Nephron progenitor cell (in vitro differentiated cells): ENCODE results near the gene DPY30.
"Not testable (repeated sequence)": the region's sequence is repeated elsewhere in the genome, so short reads cannot be mapped to it uniquely, and the experiment has no call there.

ENCODE experiments used
- DNase-seq: peaks from one replicate; pipeline ENCODE4 v3.0.0; 2021
- H3K27ac Mint-ChIP-seq: 2 replicates; pipeline ENCODE4 v1.8.0; 2021; ENCODE audit warnings: mild to moderate bottlenecking, moderate library complexity, mixed read lengths
- H3K27me3 Mint-ChIP-seq: 2 replicates; pipeline ENCODE4 v1.8.0; 2021; ENCODE audit warnings: mild to moderate bottlenecking, low read depth, mixed read lengths; ENCODE audit not compliant: poor library complexity
- H3K36me3 Mint-ChIP-seq: 2 replicates; pipeline ENCODE4 v1.8.0; 2021; ENCODE audit warnings: low read depth, mixed read lengths
- H3K4me1 Mint-ChIP-seq: 2 replicates; pipeline ENCODE4 v1.8.0; 2021; ENCODE audit warnings: mixed read lengths
- H3K4me3 Mint-ChIP-seq: 2 replicates; pipeline ENCODE4 v1.8.0; 2021; ENCODE audit warnings: mild to moderate bottlenecking, moderate library complexity, mixed read lengths
- H3K9me3 Mint-ChIP-seq: 2 replicates; pipeline ENCODE4 v1.8.0; 2021; ENCODE audit warnings: mild to moderate bottlenecking, moderate library complexity, mixed read lengths
- CTCF ChIP-seq: fragments of 200-600 bp; sonication (generic); IDR thresholded peaks from 2 replicates; pipeline ENCODE4 v1.5.0; 2021; ENCODE audit warnings: antibody characterized with exemption

The DPY30 gene

GRCh38 chr2:32063310-32064020, 23.9 kb upstream of the DPY30 start, which contains the start of gene SPAST:
TSS of gene SPAST (plus strand) at chr2:32063556. CDS start at chr2:32063832, 276 bp downstream.
- Mint-ChIP-seq H3K27me3 (no peaks in the 10 kb centered on the region), H3K4me1 (peaks cover 30% of the 10 kb centered on the region), H3K9me3 (no peaks in the 10 kb centered on the region), H3K36me3 (peaks cover 18% of the 10 kb centered on the region), H3K4me3 (peak within 1 kb of the TSS; percentile 99), H3K27ac (peak within 1 kb of the TSS; percentile 99)
- peak; percentile 33 for TF ChIP-seq CTCF
- DNase-seq = peak; percentile 98

GRCh38 chr2:32061973-32062861, 22.6 kb upstream of the DPY30 start:
- Mint-ChIP-seq H3K9me3 (no peaks in the 10 kb centered on the region), H3K4me1 (peaks cover 30% of the 10 kb centered on the region), H3K27ac (peak overlapping the region; percentile 3), H3K36me3 (peaks cover 14% of the 10 kb centered on the region), H3K27me3 (no peaks in the 10 kb centered on the region), H3K4me3 (peak overlapping the region; percentile 99)
- TF ChIP-seq CTCF = no peak
- DNase-seq = peak; percentile 15

- Mint-ChIP-seq H3K9me3 (no peaks in the 10 kb centered on the region), H3K36me3 (peaks cover 11% of the 10 kb centered on the region), H3K4me1 (peaks cover 30% of the 10 kb centered on the region), H3K4me3 (peak overlapping the region; percentile 99), H3K27ac (no peak overlapping the region), H3K27me3 (no peaks in the 10 kb centered on the region)
- TF ChIP-seq CTCF = no peak
- DNase-seq = no peak
Observed at GRCh38 chr2:32061430-32061829, 21.8 kb upstream of the DPY30 start.

GRCh38 chr2:32060266-32060665, 20.7 kb upstream of the DPY30 start:
- TF ChIP-seq CTCF = no peak
- no peaks in the 10 kb centered on the region for H3K36me3 Mint-ChIP-seq
- H3K4me3 Mint-ChIP-seq = no peak overlapping the region
- H3K27me3 Mint-ChIP-seq = no peaks in the 10 kb centered on the region
- H3K9me3 Mint-ChIP-seq = no peaks in the 10 kb centered on the region
- H3K27ac Mint-ChIP-seq = no peak overlapping the region
- peaks cover 19% of the 10 kb centered on the region for H3K4me1 Mint-ChIP-seq
- DNase-seq = no peak

GRCh38 chr2:32058130-32058529, 18.5 kb upstream of the DPY30 start:
- no peak for TF ChIP-seq CTCF
- no peak for DNase-seq
- no peaks in the 10 kb centered on the region for H3K36me3 Mint-ChIP-seq
- H3K4me1 Mint-ChIP-seq = peaks cover 10% of the 10 kb centered on the region
- no peaks in the 10 kb centered on the region for H3K27me3 Mint-ChIP-seq
- no peaks in the 10 kb centered on the region for H3K9me3 Mint-ChIP-seq
- H3K4me3 Mint-ChIP-seq = no peak overlapping the region
- no peak overlapping the region for H3K27ac Mint-ChIP-seq

GRCh38 chr2:32054583-32054982, 15.0 kb upstream of the DPY30 start:
- H3K4me1 Mint-ChIP-seq, H3K27me3 Mint-ChIP-seq, H3K27ac Mint-ChIP-seq, H3K4me3 Mint-ChIP-seq, DNase-seq, H3K9me3 Mint-ChIP-seq, H3K36me3 Mint-ChIP-seq: not testable (repeated sequence)
